ENCODE data around the gene MYO3B.

Gene MYO3B

DNA sequence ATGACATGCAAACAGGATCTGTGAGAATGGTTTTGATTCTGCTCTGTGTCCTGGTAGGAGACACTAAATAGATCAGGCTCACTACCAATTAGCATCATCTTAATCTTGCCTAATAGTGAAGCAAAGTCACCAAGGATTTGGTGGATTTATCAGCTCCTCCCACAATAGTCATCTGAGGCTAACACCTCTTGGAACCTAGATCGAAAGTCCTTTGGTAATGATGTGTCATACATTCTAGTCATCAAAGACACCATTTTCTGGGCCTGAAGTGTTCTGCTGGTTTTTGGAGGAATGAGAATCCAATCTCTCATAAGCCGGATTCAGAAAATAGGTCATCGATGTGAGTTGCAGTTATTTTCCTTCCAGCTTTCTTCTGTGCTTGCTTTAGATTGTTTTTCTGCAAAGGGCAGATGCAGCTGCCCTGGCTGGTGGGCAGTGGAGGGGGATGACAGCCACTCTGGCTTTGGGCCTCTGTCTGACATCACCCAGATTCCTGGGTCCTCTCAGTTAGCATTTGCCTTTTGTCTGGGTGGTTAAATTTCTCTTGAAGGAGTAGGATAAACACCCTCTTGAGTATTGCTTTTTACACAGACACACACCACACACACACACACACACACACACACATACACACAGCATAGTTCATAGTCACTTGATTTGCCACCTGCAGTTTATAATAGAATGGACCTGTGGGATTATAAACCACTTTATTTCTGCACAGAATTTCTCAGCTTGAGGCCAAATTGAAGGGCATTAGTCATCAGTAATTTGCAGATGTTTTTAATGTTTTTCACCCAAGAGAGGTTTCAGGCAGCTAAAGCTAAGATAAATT, at the start of gene MYO3B:
MYO3B (plus strand) TSS at position 198 of the 832 bp plus-strand sequence; CDS start at position 339, 141 bp downstream.
- DNase-seq (ENCODE audit: low read depth), result peak; percentile 41

DNA sequence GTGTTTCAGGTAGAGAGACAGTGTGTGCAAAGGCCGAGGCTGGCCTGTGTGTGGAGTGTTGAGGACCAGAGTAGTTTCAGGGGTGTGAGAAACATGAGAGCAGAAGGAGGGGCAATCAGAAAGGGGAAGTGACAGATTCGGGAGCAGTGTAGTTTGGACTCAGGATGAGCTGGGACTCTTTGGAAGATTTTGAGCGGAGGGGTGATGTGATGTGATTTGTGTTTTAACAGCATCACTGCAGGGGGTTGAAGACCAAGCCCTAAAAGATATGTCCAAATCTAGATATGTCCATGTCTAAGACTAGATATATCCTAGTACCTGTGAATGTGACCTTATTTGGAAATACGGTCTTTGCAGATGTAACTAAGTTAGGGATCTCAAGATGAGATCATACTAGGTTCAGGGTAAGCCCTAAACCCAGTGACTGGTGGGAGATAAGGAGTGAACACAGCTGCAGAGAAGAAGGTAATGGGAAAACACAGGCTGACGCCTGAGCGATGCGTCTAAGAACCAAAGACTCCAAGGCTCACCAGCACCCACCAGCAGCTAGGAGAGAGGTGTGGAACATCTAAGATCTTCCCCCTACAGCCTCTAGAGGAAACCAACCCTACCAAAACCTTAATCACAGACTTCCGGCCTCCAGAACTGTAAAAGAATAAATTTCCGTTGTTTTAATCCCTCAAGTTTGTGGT, 38.5 kb upstream of the MYO3B start:
- no peak for DNase-seq (ENCODE audit: low read depth)

GRCh38 chr2:170140561-170140960, 37.4 kb upstream of the MYO3B start:
- no peak for DNase-seq (ENCODE audit: low read depth)

DNA sequence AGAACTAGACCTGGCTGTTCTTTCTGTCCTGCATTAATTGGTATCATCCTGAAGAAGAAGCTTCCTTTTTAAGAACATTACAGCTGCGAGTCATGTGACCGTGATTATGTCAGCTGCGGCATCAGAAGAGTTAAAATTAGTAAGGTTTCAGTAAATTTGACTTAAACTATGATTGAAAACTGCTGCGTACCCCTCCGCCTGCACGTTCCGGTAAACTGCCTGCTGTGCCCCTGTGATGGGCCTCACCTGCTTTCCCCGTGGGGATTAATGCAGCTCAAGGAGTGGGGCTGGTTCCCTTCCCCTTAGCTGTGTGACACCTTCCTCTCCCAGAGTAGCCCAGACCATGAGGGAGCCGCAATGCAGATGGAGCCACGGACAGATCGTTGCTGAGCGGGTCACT, 36.1 kb upstream of the MYO3B start:
- no peak for DNase-seq (ENCODE audit: low read depth)

DNA sequence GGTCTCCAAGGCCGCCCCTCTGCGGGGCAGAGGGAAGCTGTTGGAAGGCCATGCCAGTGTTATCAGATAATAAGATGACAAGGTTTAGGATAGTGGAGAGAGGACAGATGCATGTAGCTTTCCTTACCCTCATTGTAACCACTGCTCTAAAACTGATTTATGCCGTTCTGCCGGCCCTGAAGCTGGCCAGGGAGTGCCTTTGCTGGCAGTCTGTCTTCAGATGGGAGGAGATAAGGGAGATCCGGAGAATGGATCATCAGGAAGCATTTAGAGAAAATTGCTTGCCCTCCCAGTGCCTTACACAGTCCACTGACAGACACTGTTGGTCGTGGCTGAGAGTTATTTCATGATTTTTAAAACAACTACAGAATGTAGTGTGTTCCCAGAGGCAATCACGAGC, 35.4 kb upstream of the MYO3B start:
- no peak for DNase-seq (ENCODE audit: low read depth)

DNA sequence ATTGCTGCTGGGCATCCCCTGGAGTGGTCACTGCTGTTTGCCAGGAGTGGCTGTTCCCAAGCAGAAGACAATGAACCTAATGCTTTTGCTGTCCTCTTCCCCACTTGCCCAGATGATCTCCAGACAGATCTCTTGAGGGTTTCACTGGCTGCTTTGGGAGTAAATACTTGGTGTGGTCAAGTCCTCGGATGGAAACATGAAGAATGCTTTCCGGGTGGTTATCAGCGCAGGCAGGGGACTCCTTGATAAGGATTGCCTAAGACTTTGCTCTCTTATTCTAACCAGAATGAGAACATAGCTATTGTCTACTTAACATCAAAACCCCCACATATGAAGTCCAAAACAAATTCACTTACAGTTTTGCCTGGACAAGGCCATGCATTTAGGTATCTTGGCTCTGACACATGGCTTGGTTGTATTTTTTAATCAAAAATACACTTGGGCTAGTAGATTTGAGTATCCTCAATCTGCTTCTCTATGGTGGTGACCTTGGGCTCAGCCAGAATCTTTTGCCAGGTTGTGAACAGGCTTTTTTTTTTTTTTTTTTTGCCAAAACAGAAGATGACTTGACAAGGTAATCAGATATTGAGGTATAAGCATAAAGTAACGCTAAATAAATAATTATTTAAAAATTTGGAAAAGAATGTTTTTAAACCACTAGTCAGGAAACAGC, 34.8 kb upstream of the MYO3B start:
- no peak for DNase-seq (ENCODE audit: low read depth)

DNA sequence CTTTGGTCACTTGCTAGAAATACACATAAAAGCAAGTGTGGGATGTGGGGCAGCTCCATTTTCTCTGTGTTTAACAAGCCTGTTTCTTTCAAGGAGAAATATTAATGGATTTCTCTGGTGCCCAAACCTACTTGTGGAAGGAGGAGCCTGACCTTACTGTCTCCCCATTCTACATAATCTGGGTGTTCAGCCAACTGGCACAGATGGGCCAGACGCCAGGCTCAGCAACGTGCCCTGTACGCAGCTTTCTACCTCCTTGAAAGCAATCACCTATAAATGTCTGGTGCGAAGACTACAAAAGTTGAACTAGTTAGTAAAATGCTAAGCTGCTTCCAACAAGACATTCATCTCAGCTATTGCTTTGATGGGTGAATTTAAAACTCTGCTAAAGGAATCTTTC, 33.2 kb upstream of the MYO3B start:
- no peak for DNase-seq (ENCODE audit: low read depth)

- no peak for DNase-seq (ENCODE audit: low read depth)
These were observed 32.8 kb upstream of the MYO3B start for GRCh38 chr2:170145191-170145590.

DNA sequence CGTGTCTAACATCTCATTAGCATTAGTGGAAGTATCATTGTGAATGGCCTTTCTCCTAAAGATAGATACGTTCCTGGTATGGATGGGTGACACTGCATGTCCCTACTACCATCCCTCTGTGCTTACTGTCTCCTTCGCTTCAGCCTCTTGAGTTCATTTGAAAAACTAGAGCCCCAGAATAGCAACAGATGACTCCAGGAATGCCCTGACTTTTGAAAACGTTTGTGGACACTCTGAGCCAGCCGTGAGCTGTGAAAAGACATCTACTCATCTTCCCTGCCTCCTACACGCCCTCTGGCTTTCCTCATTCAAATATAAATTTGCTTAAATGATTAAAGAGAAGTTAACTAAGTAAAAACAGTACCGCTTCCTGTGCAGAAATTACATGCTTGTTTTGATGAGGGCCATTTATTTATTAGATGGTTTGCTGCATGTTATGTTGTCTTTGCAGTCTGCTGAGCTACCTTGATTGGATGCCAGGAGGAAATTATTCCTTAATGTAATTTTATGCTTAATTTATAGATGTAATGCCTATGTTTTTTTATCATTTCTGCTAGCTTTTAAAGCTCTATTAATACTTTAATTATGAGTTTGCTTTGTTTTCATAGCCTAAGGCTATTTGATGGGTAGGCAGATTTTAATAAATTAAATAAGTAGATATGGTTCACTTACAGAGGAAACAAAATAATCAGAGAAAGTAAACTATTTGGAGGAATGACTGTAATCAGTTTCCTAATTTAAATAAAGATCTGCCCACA, 32.1 kb upstream of the MYO3B start:
- DNase-seq (ENCODE audit: low read depth), result no peak

DNA sequence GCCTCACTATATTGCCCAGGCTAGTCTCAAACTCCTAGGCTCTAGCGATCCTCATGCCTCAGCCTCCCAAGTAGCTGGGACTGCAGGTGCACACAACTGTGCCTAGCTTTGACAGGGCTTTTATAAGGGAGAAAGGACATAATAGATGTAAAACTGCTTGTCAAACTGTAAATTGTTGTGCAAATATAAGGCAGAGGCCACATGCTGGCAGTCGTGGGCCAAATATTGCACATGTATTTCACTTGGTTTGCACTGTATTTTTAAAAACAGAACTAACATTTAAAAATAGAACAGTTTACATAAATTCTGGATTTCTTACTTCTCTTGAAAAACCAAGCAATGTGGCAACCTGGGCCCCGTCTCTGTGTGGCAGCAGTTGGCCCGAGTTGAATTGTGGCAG, 31.2 kb upstream of the MYO3B start:
- no peak for DNase-seq (ENCODE audit: low read depth)

DNA sequence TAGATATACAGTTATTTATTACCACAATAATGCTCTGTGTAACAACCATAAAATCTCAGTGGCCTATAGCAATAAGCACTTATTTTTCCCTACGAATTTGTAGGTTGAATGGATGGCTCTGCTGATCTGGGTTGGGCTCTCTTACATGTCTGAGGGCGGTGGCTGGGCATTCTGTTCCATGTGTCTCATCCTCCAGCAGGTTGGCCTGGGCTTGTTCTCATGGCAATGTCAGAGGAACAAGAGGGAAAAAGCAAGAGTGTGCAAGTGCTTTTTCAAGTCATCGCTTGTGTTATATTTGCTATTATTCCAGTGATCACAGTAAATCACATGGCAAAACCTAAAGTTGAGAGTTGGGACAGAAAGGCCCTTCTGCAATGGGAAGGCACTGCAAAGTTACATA, 30.4 kb upstream of the MYO3B start:
- DNase-seq (ENCODE audit: low read depth), result no peak

- no peak for DNase-seq (ENCODE audit: low read depth)
These were observed 29.8 kb upstream of the MYO3B start for GRCh38 chr2:170148161-170148560.

DNA sequence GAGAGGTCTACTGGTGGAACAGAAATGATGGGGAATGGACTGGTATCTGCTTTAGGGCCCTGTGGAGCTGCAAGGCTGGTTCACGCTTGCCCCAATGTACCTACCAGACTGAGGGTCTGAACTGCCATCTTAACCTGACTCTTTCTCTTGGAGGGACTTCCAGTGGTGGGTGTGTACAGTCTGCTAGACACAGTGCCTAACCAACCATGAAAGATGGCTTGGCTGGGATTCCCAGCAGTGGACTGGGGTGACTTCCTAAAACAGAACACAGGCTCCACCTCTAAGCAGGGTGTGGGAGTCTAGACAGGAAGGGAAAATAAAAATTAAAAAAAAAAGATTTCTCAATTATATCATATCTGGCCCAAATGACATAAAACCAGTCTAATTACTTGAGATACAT, 25.5 kb upstream of the MYO3B start:
- no peak for DNase-seq (ENCODE audit: low read depth)

DNA sequence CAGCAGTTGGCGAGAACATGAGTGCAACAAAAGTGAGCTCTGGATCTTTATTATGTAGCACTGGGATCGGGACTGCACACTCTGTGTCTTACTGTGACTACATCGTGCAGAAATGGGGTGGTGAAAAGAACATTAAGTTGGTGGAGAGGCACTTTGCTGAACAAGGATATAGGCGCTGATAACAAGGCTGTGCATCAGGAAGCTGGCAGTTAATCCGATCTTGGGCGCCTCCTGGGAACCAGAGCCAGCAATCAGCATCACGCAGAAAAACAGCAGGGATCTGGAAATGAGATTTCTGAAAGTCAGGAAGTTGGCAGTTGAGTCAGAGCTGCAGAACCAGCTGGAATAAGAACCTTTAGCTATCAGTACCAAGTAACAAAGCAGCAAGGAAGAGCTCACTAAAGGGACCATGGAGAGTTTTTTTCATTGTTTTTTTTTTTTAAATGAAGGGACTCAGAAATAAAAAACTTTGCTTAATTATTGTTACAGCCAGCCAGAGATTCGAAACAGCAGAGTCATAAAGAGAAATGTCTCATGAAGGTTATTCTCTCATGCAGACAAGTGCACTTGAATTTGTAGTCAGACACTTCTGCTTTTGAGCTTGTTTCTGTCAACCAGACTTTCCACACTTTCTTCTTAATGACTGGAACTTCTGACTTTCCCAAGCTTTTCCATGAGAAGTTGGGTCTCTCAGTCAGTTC, 22.8 kb upstream of the MYO3B start:
- peak; percentile 62 for DNase-seq (ENCODE audit: low read depth)

DNA sequence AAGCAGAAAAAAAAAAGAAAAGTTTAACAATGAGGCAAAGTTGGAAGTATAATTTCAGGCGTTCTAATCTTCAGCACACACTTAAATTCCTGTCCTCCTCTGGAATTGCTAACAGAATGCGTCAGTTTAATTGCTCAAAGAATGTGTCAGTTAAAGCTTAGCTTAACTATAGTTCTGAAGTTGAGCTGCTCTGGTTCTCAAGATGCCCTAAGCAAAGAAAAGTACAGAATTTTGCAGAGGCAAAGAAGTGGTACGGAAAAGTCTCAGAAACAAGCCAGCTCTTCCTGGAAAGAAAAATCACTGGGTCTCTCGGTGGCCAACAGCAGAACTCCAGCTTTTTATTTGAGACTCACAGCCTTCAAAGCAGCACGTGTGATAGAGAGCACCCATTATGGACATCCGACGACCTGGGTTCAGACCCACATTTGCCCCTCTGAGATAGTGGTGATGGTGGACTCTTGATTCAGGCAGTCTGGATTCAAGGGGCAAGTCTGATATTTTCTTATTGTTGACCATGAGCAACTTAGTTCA, 22.2 kb upstream of the MYO3B start:
- DNase-seq (ENCODE audit: low read depth), result peak; percentile 46

- peak; percentile 13 for DNase-seq (ENCODE audit: low read depth)
These were observed 21.4 kb upstream of the MYO3B start for GRCh38 chr2:170156592-170156991.

GRCh38 chr2:170157025-170157684, 20.8 kb upstream of the MYO3B start:
- DNase-seq (ENCODE audit: low read depth), result peak; percentile 53

DNA sequence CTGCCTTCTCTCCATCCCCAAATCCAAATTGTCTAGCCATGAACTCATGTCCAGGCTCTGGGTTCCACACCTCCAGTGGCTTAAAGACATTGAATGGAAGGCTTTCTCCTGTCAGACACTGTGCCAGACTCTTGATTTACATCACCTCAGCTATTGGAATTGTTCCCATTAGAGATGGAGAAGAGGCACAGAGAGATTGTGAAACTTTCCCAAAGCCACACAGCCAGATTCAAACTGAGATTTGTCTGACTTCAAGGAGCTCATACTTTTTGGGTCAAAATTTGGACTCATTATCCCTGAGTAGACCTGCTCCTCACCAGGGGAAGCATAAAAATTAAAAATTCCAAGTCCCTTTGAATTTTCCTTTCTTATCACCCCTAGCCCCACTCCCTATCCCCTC, 18.9 kb upstream of the MYO3B start:
- DNase-seq (ENCODE audit: low read depth), result no peak

GRCh38 chr2:170161516-170162270, 16.3 kb upstream of the MYO3B start:
- DNase-seq (ENCODE audit: low read depth), result no peak

GRCh38 chr2:170162271-170162632, 15.7 kb upstream of the MYO3B start:
- peak; percentile 79 for DNase-seq (ENCODE audit: low read depth)
